Dedifferentiated amniotic fluid mesenchymal stem cell (primary cell): ENCODE measurements around the gene IL9.

Source experiments
- DNase-seq: peaks from one replicate; pipeline ENCODE4 v3.0.0-alpha.2; 2016; ENCODE audit errors: extremely low spot score

The IL9 gene

GRCh38 chr5:135895474-135896006 is at the start of gene IL9:
IL9 (minus strand) TSS chr5:135895841; CDS start chr5:135895816, 25 bp downstream.
- no peak for DNase-seq

DNA sequence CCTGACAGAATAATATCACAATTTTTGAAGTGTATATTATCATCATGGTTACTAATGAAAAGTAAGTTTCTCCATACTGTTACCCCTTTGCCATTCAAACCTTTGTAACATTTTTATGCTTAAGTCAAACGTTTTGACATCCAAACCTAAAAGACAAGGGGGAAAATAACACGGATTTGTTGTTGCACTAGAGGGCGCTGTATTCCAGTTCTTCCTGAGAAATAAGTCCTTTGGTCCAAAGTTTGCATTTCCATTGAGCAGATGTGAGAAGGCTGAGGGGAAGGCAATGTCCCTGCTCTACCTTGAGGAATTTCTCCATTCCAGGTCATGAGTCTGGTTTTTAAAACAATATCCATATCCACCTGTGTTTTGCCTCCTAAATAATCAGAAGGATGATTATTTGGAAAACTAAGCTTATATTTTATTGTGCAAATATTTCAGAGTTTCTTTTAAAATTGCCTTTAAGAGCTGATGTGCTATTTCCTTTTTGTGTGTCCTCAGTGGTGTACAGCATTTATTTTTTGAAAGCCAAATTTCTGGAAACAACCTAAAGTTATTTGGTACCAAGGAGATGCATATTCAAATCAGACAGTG is 49.4 kb upstream of the IL9 start:
- peak; percentile 92 for DNase-seq

- DNase-seq = no peak
These were observed 48.9 kb upstream of the IL9 start for GRCh38 chr5:135944564-135944963.

DNA sequence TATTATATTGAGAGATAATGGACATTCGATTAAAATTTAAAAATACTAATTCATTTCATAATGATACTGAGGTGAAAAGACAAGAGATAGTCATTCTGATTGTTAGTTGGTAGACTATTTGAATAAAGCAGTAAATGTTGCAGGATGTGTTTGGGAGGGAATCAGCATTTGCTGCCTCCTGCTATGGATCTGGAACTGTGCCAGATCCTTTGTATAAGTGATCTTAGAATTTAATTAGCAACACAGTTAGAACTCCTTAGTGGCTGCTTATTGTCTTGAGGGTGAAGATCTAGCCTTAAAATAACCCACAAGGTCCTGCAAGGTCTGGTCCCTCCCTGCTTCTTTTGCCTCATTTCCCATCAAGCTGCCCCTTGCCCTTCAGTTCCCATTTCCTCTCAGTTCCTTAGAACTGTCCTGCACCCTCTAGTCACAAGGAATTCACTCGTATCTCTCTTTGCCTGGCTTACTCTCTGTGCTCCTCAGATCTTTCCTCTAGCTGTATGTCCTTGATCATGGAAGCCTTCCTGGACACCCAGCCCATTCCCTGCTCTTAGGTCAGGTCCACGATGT is 46.6 kb upstream of the IL9 start:
- no peak for DNase-seq

- DNase-seq = no peak
These were observed 46.1 kb upstream of the IL9 start for GRCh38 chr5:135941711-135942110.

- DNase-seq = no peak
These were observed 41.7 kb upstream of the IL9 start for GRCh38 chr5:135937245-135937911.

- DNase-seq = no peak
These were observed 39.3 kb upstream of the IL9 start for GRCh38 chr5:135934939-135935338.

DNA sequence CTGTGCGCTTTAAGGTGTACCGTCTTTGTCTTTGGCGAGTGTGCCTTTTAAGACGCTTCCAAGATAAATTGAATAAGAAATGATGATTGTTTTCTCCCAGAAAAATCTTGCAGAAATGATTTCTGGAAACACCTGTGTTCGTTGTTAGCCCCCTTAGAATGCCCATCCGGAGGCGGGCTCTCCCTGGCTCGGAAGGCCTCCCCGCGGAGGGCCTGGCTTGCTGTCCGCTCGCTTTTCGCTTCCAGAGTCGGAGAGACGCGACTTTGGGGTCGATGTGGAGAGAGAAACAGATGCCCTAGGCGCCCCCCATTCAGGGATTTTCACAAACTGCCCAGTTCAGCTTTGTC is 35.3 kb upstream of the IL9 start:
- DNase-seq = no peak

GRCh38 chr5:135930029-135930948 is 34.6 kb upstream of the IL9 start:
- DNase-seq = no peak

- DNase-seq = no peak
These were observed 25.7 kb upstream of the IL9 start for GRCh38 chr5:135921388-135921787.

GRCh38 chr5:135920199-135920598 is 24.6 kb upstream of the IL9 start:
- DNase-seq = no peak

- no peak for DNase-seq
These were observed 21.1 kb upstream of the IL9 start for GRCh38 chr5:135916638-135917263.

- DNase-seq = no peak
These were observed 19.9 kb upstream of the IL9 start for GRCh38 chr5:135915466-135916001.

DNA sequence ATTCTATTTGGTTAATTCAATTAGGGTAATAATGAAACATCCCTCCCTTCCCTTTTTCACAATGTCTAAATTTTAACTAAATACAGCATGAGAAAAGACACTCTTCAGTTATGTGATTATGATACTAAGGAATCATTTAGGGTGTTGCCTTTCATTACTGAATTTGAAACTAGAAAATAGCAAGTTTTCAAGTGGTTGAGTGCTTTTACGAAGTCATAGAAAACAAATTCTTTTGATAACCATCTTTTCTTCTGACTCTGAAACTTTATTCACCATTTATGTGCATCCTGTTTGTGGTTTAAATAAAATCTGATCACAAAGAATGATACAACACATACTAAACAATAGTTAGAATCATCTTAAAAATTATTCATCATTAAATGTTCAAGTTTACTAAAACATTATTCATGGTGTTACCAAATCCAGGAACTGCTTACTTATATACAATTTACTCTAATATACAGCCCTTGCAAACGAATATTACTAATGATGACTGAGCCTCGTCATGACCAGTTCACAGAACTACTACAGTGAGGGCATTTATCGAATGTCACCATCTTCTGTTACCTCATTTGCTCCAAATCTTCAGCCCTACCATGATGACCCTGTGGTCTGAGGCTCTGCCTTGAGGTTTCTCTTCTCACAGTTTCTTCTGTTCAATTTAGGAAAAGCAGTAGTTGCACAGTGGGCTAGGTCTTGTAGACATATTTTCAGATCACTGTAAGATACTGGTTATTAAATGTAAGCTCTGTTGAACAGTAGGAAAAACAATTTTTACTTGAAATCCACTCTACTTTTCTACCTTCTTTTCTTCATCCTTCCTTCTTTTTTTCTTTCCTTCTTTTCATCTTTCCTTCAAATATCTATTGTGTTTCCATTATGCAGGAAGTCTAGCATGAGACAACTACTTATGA is 18.3 kb upstream of the IL9 start:
- DNase-seq = no peak

- no peak for DNase-seq
These were observed 9.5 kb upstream of the IL9 start for GRCh38 chr5:135905144-135905543.

DNA sequence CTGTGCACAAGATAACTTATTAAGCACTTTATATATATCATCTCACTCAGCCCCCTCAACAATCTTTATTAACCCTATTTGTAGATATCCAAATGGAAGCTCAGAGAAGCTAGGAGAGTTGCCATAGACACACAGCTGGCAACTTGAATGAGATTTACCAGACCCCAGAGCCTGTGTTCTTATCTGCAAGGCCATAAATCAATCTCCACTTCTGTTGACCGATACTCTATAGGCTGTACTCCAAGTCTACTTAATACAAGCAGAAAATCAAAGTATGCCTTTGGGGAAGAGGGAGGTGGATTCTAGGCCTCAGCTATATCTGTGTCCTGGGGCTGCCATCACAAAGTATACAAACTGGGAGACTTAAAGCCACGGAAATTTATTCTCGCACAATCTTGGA is 6.0 kb upstream of the IL9 start:
- no peak for DNase-seq

DNA sequence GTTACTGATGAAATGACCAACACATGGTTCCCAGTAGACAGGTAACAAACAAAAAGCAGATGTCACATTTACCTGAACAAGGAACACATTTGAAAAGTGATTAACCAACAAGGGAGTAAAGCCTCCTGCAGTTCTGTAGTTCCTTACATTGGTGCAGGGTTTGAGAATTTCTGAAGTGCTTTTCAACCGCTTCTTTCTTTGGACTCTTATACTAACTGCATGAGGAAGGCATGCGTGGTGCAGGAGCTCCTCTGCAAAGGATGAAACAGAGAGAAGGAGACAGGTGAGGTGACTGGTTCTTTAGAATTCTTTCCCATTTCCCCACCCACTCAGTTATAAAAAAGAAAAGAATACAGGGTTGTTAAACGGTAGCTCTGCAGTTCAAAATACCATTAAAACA is 4.6 kb upstream of the IL9 start:
- DNase-seq = no peak

GRCh38 chr5:135898651-135899050 is 3.0 kb upstream of the IL9 start:
- DNase-seq = no peak

GRCh38 chr5:135894789-135895188 is 852 bp downstream of the IL9 start:
- DNase-seq = no peak

- DNase-seq = no peak
These were observed 1.4 kb downstream of the IL9 start for GRCh38 chr5:135894276-135894675.
